Measurements from ENCODE around the gene ESD. TPM values are rescaled to one million over a fixed set of nuclear protein-coding genes. Genes with fewer than 3 reads are reported as not detected.
A peak's percentile ranks its signal among the peaks of the same experiment; 100 is the strongest.

The ESD gene, protein sequence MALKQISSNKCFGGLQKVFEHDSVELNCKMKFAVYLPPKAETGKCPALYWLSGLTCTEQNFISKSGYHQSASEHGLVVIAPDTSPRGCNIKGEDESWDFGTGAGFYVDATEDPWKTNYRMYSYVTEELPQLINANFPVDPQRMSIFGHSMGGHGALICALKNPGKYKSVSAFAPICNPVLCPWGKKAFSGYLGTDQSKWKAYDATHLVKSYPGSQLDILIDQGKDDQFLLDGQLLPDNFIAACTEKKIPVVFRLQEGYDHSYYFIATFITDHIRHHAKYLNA
- total RNA-seq (100 to 1,000 TPM in 4 of 9 donors, 10 to 100 TPM in 5; 75.5 to 266 (median 97.4) TPM), polyA plus RNA-seq (100 to 1,000 TPM in 1 of 3 donors, 10 to 100 TPM in 2; 44.5 to 166 (median 64.7) TPM)
- long read RNA-seq, donor 1, transcript ESD-202 (10 exons, 1,192 nt): major isoform, 73 of 214 reads
- long read RNA-seq, donor 1, partial matches to known transcripts: 101 of 214 reads
- long read RNA-seq, donor 1, other reads (novel, unspliced or antisense): 39 of 214 reads
- long read RNA-seq, donor 2, transcript ESD-202 (10 exons, 1,192 nt): major isoform, 38 of 307 reads
- long read RNA-seq, donor 2, partial matches to known transcripts: 207 of 307 reads
- long read RNA-seq, donor 2, other reads (novel, unspliced or antisense): 61 of 307 reads
- long read RNA-seq, donor 3, transcript ESD-202 (10 exons, 1,192 nt): major isoform, 46 of 125 reads
- long read RNA-seq, donor 3, partial matches to known transcripts: 47 of 125 reads
- long read RNA-seq, donor 3, other reads (novel, unspliced or antisense): 32 of 125 reads
- long read RNA-seq, donor 4, transcript ESD-202 (10 exons, 1,192 nt): major isoform, 78 of 101 reads
- long read RNA-seq, donor 4, partial matches to known transcripts: 11 of 101 reads
- long read RNA-seq, donor 4, other reads (novel, unspliced or antisense): 11 of 101 reads
- long read RNA-seq, donor 5, transcript ESD-202 (10 exons, 1,192 nt): major isoform, 93 of 117 reads
- long read RNA-seq, donor 5, partial matches to known transcripts: 13 of 117 reads
- long read RNA-seq, donor 5, other reads (novel, unspliced or antisense): 9 of 117 reads
- long read RNA-seq, donor 6, transcript ESD-202 (10 exons, 1,192 nt): major isoform, 76 of 90 reads
- long read RNA-seq, donor 6, partial matches to known transcripts: 11 of 90 reads
- long read RNA-seq, donor 6, other reads (novel, unspliced or antisense): 3 of 90 reads
- long read RNA-seq, donor 7, transcript ESD-202 (10 exons, 1,192 nt): major isoform, 17 of 110 reads
- long read RNA-seq, donor 7, partial matches to known transcripts: 73 of 110 reads
- long read RNA-seq, donor 7, other reads (novel, unspliced or antisense): 20 of 110 reads
- long read RNA-seq, donor 8, transcript ESD-202 (10 exons, 1,192 nt): major isoform, 47 of 297 reads
- long read RNA-seq, donor 8, partial matches to known transcripts: 172 of 297 reads
- long read RNA-seq, donor 8, other reads (novel, unspliced or antisense): 78 of 297 reads
- long read RNA-seq, donor 9, transcript ESD-202 (10 exons, 1,192 nt): major isoform, 54 of 205 reads
- long read RNA-seq, donor 9, partial matches to known transcripts: 104 of 205 reads
- long read RNA-seq, donor 9, other reads (novel, unspliced or antisense): 47 of 205 reads
- long read RNA-seq, donor 10, transcript ESD-202 (10 exons, 1,192 nt): major isoform, 16 of 37 reads
- long read RNA-seq, donor 10, partial matches to known transcripts: 19 of 37 reads
- long read RNA-seq, donor 10, other reads (novel, unspliced or antisense): 0 of 37 reads

DNA sequence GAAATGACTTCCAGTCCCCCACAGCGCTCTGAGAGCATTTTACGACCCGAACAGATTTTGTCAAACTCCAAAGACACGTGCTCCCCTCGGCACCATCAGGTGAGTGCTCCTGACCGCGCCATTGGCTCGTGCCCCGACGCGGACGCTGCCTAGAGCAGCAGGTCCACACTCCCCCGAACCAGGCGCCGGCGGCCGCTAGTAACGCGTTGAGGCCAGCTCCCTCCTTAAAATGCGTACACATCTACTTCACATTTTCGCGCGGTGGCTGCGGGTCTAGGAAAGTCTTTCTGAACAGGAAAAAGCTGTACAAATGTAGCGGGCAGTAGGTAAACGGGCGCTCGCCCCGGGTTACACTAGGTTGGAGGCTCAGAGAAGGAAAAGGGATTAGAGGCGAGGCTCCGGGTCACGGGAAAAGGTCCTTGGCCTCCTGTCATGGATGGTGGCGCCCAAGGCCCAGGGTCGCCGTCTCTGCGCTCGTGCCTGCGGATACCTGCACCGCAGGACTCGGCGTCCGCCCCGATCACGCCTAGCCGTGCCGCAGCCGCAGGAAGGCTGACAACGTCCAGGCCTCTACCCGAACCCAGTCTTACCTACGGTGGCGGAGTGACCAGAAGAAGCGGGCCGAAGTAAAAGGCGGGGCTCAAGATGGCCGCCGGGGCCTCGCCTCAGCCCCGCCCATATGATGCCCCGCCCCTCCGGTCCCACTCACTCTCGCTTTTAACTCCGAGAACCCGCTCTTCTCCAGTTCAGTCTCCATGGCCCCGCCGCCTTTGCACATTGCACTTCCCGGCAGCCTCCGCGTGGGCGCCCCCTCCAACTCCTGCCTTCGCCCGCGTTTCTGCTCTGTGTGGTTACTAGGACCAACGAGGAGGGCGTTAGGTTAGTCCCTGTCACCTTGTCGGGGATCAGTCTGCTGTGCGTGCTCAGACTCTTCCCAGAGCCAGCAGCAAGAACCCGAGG is at the start of gene ESD:
ESD (minus strand) TSS at position 647 of the 960 bp plus-strand sequence. CDS start 5,748 bp downstream, outside the sequence.
- 0 to 1% (median 1%) methylated on average over 26 to 77 of the region's 77 CpGs for WGBS, 4 donors
- intact Hi-C loops (cut with DNase I): no loop called here

DNA sequence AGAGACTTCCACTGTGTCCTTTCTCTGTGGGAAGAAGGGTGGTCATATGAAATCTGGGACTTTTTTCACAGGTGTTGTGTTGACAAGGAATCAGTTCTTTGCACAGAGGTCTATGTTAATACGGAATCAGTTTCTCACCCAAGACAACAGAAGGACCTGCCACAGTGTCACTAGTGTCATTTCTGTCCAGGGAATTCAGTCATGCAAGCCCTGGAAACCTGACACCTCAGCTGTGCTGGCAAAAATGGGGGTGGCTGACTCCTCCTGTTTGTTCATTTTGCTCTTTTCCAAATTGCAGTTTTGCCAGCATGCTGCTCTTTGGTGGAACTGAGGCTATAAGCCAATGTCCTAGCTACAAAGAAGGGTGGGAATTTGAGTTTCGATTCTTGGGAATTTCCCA is 49.8 kb upstream of the ESD start:
- Histone ChIP-seq H3K36me3 (replicated peaks in 1 of 2) (no peaks in the 10 kb centered on the region), H3K27me3 (no peaks in the 10 kb centered on the region), H3K4me3 (no peak overlapping the region), H3K27ac (no peak overlapping the region), H3K9me3 (replicated peaks in 1 of 3) (no peaks in the 10 kb centered on the region), H3K4me1 (replicated peaks in 1 of 2) (no peaks in the 10 kb centered on the region)
- intact Hi-C loops (cut with DNase I): no loop called here
- DNase-seq: no peak
- TF ChIP-seq, protein P1, sequence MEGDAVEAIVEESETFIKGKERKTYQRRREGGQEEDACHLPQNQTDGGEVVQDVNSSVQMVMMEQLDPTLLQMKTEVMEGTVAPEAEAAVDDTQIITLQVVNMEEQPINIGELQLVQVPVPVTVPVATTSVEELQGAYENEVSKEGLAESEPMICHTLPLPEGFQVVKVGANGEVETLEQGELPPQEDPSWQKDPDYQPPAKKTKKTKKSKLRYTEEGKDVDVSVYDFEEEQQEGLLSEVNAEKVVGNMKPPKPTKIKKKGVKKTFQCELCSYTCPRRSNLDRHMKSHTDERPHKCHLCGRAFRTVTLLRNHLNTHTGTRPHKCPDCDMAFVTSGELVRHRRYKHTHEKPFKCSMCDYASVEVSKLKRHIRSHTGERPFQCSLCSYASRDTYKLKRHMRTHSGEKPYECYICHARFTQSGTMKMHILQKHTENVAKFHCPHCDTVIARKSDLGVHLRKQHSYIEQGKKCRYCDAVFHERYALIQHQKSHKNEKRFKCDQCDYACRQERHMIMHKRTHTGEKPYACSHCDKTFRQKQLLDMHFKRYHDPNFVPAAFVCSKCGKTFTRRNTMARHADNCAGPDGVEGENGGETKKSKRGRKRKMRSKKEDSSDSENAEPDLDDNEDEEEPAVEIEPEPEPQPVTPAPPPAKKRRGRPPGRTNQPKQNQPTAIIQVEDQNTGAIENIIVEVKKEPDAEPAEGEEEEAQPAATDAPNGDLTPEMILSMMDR (IDR thresholded peaks at IDR 0.05): no peak
- no peak for TF ChIP-seq POLR2A (IDR thresholded peaks at IDR 0.05)
- WGBS, 4 donors: 71 to 84% (median 80%) methylated on average over 2 of the region's 2 CpGs

More for the DNA sequence above, at the start of gene ESD:
- no peaks in the 10 kb centered on the region for H3K9me3 ChIP-seq (replicated peaks in 1 of 3)
- peak; percentile 92 to 97 (median 95) for DNase-seq
- TF ChIP-seq, protein P1 (IDR thresholded peaks at IDR 0.05): peak in 1 of 6 experiments; percentile 17
- peak; percentile 78 to 90 for TF ChIP-seq POLR2A (IDR thresholded peaks at IDR 0.05)
- peaks cover 4 to 33% of the 10 kb centered on the region in 2 donors for H3K4me1 ChIP-seq (replicated peaks in 1 of 2)
- H3K4me3 ChIP-seq: peak within 1 kb of the TSS; percentile 43 to 88 (median 70)
- H3K36me3 ChIP-seq (replicated peaks in 1 of 2): no peaks in the 10 kb centered on the region
- no peaks in the 10 kb centered on the region for H3K27me3 ChIP-seq
- peak within 1 kb of the TSS; percentile 8 to 93 (median 88) for H3K27ac ChIP-seq

DNA sequence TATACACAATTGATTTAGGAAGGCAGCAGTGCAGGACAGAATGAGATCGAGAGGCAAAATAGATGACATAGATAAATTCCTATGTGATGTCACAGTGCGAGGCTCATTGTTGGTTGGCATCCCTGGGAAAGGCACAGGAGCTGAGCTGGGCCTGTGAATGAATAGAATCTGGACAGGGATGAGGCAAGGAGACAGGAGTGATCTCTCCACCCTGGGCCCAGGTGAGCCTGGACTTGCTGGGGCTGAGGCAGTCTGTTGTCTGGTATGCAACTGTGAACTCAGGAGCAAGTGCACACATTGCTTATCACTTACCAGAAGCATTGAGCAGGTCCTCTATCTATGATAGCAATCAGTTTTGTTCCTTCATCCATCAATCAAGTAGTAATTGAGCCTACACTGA is 48.2 kb upstream of the ESD start:
- intact Hi-C loops (cut with DNase I): no loop called here
- Histone ChIP-seq H3K27ac (no peak overlapping the region), H3K4me1 (replicated peaks in 1 of 2) (no peaks in the 10 kb centered on the region), H3K4me3 (no peak overlapping the region), H3K27me3 (no peaks in the 10 kb centered on the region), H3K9me3 (replicated peaks in 1 of 3) (no peaks in the 10 kb centered on the region), H3K36me3 (replicated peaks in 1 of 2) (no peaks in the 10 kb centered on the region)
- DNase-seq: no peak
- WGBS, 4 donors: 84 to 91% (median 86%) methylated on average over 2 of the region's 2 CpGs
- no peak for TF ChIP-seq POLR2A (IDR thresholded peaks at IDR 0.05)
- TF ChIP-seq, protein P1 (IDR thresholded peaks at IDR 0.05): no peak

Measured in adrenal gland (tissue), 19 donors.